Activated CD4-positive, alpha-beta memory T cell treated with anti-CD3 and anti-CD28 coated beads, Interleukin-2, amount 10 ng/mL, durations not matched to agents 7 days and 5 days (primary cell): Measurements from ENCODE around the gene CEACAM3. TPM values are rescaled to one million over a fixed set of nuclear protein-coding genes. Genes with fewer than 3 reads are reported as not detected.

Source experiments
- CTCF ChIA-PET: fragments of 350-600 bp; sonication (Branson Sonifier 250); formaldehyde crosslinking; loops from one replicate; lab custom pipeline; 2021; ENCODE audit warnings: antibody characterized with exemption, inconsistent platforms; lab: Charles Lee
- POLR2A ChIA-PET: fragments of 350-600 bp; sonication (Branson Sonifier 250); formaldehyde crosslinking; loops from one replicate; lab custom pipeline; 2021; ENCODE audit warnings: antibody characterized with exemption; lab: Charles Lee
- DNase-seq: peaks from one replicate; pipeline ENCODE4 v3.0.0-alpha.2; 2020
- H3K27ac Mint-ChIP-seq: one replicate; pipeline ENCODE4 v1.8.0; 2021; ENCODE audit warnings: mild to moderate bottlenecking, mixed read lengths
- H3K27me3 Mint-ChIP-seq: one replicate; pipeline ENCODE4 v1.8.0; 2021; ENCODE audit warnings: mixed read lengths
- H3K36me3 Mint-ChIP-seq: one replicate; pipeline ENCODE4 v1.8.0; 2021; ENCODE audit warnings: low read depth, mixed read lengths
- H3K4me1 Mint-ChIP-seq: one replicate; pipeline ENCODE4 v1.8.0; 2021; ENCODE audit warnings: mixed read lengths
- H3K4me3 Mint-ChIP-seq: one replicate; pipeline ENCODE4 v1.8.0; 2021; ENCODE audit warnings: mild to moderate bottlenecking, mixed read lengths
- H3K9me3 Mint-ChIP-seq: one replicate; pipeline ENCODE4 v1.8.0; 2021; ENCODE audit warnings: mixed read lengths
- total RNA-seq, 2 experiments: library from RNA; stranded (reverse); gene quantifications; one replicate each; pipeline ENCODE4 v1.2.3, GENCODE V29; 2021

The CEACAM3 gene
- total RNA-seq, 2 experiments from 2014 or later = not detected

- CTCF ChIA-PET = no interaction called here
- POLR2A ChIA-PET = no interaction called here
- no peak overlapping the region for H3K4me3 Mint-ChIP-seq
Measured at GRCh38 chr19:41796901-41797300, 514 bp downstream of the CEACAM3 start.

GRCh38 chr19:41799444-41800000, 3.1 kb downstream of the CEACAM3 start:
- Mint-ChIP-seq H3K27ac (no peak overlapping the region), H3K4me1 (peaks cover 13% of the 10 kb centered on the region), H3K9me3 (no peaks in the 10 kb centered on the region), H3K36me3 (no peaks in the 10 kb centered on the region), H3K4me3 (no peak overlapping the region), H3K27me3 (peaks cover 9% of the 10 kb centered on the region)
- POLR2A ChIA-PET = no interaction called here
- no peak for DNase-seq
- CTCF ChIA-PET = interaction anchor here (1.7 kb wide), 1 partner anchor 46 kb away, joined by 8 read pairs; no protein-coding TSS in a partner anchor

More at GRCh38 chr19:41796901-41797300, 514 bp downstream of the CEACAM3 start:
- Mint-ChIP-seq H3K27me3 (peaks cover 28% of the 10 kb centered on the region), H3K9me3 (no peaks in the 10 kb centered on the region), H3K36me3 (no peaks in the 10 kb centered on the region), H3K4me1 (peaks cover under 1% of the 10 kb centered on the region), H3K27ac (no peak overlapping the region)
- DNase-seq = no peak

- Mint-ChIP-seq H3K27ac (no peak overlapping the region), H3K27me3 (peaks cover 7% of the 10 kb centered on the region), H3K4me1 (peaks cover 15% of the 10 kb centered on the region), H3K9me3 (no peaks in the 10 kb centered on the region), H3K4me3 (no peak overlapping the region), H3K36me3 (no peaks in the 10 kb centered on the region)
- CTCF ChIA-PET = interaction anchor here (1.7 to 1.9 kb wide), 2 partner anchors 8 to 48 kb away, joined by 7 to 8 read pairs; no protein-coding TSS in a partner anchor
- no peak for DNase-seq
- POLR2A ChIA-PET = no interaction called here
Measured at GRCh38 chr19:41801031-41801430, 4.6 kb downstream of the CEACAM3 start.

GRCh38 chr19:41801792-41802211, 5.4 kb downstream of the CEACAM3 start:
- no peak overlapping the region for H3K27ac Mint-ChIP-seq
- no peaks in the 10 kb centered on the region for H3K36me3 Mint-ChIP-seq
- peaks cover 4% of the 10 kb centered on the region for H3K27me3 Mint-ChIP-seq
- DNase-seq = no peak
- peaks cover 15% of the 10 kb centered on the region for H3K4me1 Mint-ChIP-seq
- POLR2A ChIA-PET = no interaction called here
- H3K9me3 Mint-ChIP-seq = no peaks in the 10 kb centered on the region
- CTCF ChIA-PET = interaction anchor here (0.7 to 1.9 kb wide), 2 partner anchors 9 to 49 kb away, joined by 3 to 7 read pairs; no protein-coding TSS in a partner anchor
- H3K4me3 Mint-ChIP-seq = no peak overlapping the region

GRCh38 chr19:41802770-41803169, 6.4 kb downstream of the CEACAM3 start:
- POLR2A ChIA-PET = interaction anchor here (0.7 kb wide), 1 partner anchor 17 kb away, joined by 3 read pairs; no protein-coding TSS in a partner anchor
- Mint-ChIP-seq H3K4me1 (peaks cover 15% of the 10 kb centered on the region), H3K4me3 (no peak overlapping the region), H3K9me3 (no peaks in the 10 kb centered on the region), H3K27me3 (peaks cover 6% of the 10 kb centered on the region), H3K27ac (no peak overlapping the region), H3K36me3 (no peaks in the 10 kb centered on the region)
- no peak for DNase-seq
- CTCF ChIA-PET = interaction anchor here (0.7 to 2.2 kb wide), 3 partner anchors 10 to 50 kb away, joined by 3 to 8 read pairs (median 7); no protein-coding TSS in a partner anchor

- ChIA-PET POLR2A (no interaction called here), CTCF (interaction anchor here (1.0 to 2.2 kb wide), 2 partner anchors 11 to 32 kb away, joined by 3 to 8 read pairs; no protein-coding TSS in a partner anchor)
- Mint-ChIP-seq H3K27me3 (peaks cover 7% of the 10 kb centered on the region), H3K27ac (no peak overlapping the region), H3K4me3 (no peak overlapping the region), H3K9me3 (no peaks in the 10 kb centered on the region), H3K4me1 (peaks cover 15% of the 10 kb centered on the region), H3K36me3 (no peaks in the 10 kb centered on the region)
- DNase-seq = no peak
Measured at GRCh38 chr19:41804336-41804735, 7.9 kb downstream of the CEACAM3 start.

GRCh38 chr19:41807176-41807575, 10.8 kb downstream of the CEACAM3 start:
- Mint-ChIP-seq H3K9me3 (no peaks in the 10 kb centered on the region), H3K27me3 (peaks cover 7% of the 10 kb centered on the region), H3K4me1 (peaks cover 12% of the 10 kb centered on the region), H3K4me3 (no peak overlapping the region), H3K27ac (no peak overlapping the region), H3K36me3 (no peaks in the 10 kb centered on the region)
- ChIA-PET CTCF (no interaction called here), POLR2A (no interaction called here)
- no peak for DNase-seq

GRCh38 chr19:41808663-41809566, 12.5 kb downstream of the CEACAM3 start:
- POLR2A ChIA-PET = no interaction called here

GRCh38 chr19:41810301-41810700, 13.9 kb downstream of the CEACAM3 start:
- H3K4me3 Mint-ChIP-seq = no peak overlapping the region
- H3K9me3 Mint-ChIP-seq = no peaks in the 10 kb centered on the region
- no peak overlapping the region for H3K27ac Mint-ChIP-seq
- no peak for DNase-seq
- CTCF ChIA-PET = interaction anchor here (1.2 kb wide), 1 partner anchor 15 kb away, joined by 3 read pairs; no protein-coding TSS in a partner anchor
- POLR2A ChIA-PET = no interaction called here
- H3K36me3 Mint-ChIP-seq = no peaks in the 10 kb centered on the region
- peaks cover 7% of the 10 kb centered on the region for H3K27me3 Mint-ChIP-seq
- H3K4me1 Mint-ChIP-seq = no peaks in the 10 kb centered on the region

More at GRCh38 chr19:41808663-41809566, 12.5 kb downstream of the CEACAM3 start:
- DNase-seq = no peak
- CTCF ChIA-PET = no interaction called here
- no peak overlapping the region for H3K27ac Mint-ChIP-seq
- H3K36me3 Mint-ChIP-seq = no peaks in the 10 kb centered on the region
- H3K27me3 Mint-ChIP-seq = peaks cover 7% of the 10 kb centered on the region
- no peak overlapping the region for H3K4me3 Mint-ChIP-seq
- H3K9me3 Mint-ChIP-seq = no peaks in the 10 kb centered on the region
- peaks cover 8% of the 10 kb centered on the region for H3K4me1 Mint-ChIP-seq

- Mint-ChIP-seq H3K9me3 (no peaks in the 10 kb centered on the region), H3K27ac (no peak overlapping the region), H3K27me3 (peaks cover 3% of the 10 kb centered on the region), H3K4me1 (no peaks in the 10 kb centered on the region), H3K4me3 (no peak overlapping the region), H3K36me3 (no peaks in the 10 kb centered on the region)
- no peak for DNase-seq
- ChIA-PET POLR2A (no interaction called here), CTCF (interaction anchor here (1.2 kb wide), 1 partner anchor 16 kb away, joined by 3 read pairs; no protein-coding TSS in a partner anchor)
Measured at GRCh38 chr19:41811036-41811435, 14.6 kb downstream of the CEACAM3 start.

- H3K27me3 Mint-ChIP-seq = peaks cover 3% of the 10 kb centered on the region
Measured at GRCh38 chr19:41811981-41812380, 15.6 kb downstream of the CEACAM3 start.

GRCh38 chr19:41813911-41814310, 17.5 kb downstream of the CEACAM3 start:
- Mint-ChIP-seq H3K27ac (no peak overlapping the region), H3K4me1 (no peaks in the 10 kb centered on the region), H3K9me3 (no peaks in the 10 kb centered on the region), H3K36me3 (no peaks in the 10 kb centered on the region), H3K27me3 (peaks cover 6% of the 10 kb centered on the region), H3K4me3 (no peak overlapping the region)
- ChIA-PET POLR2A (no interaction called here), CTCF (no interaction called here)
- DNase-seq = no peak

More at GRCh38 chr19:41811981-41812380, 15.6 kb downstream of the CEACAM3 start:
- no peak for DNase-seq
- no peak overlapping the region for H3K27ac Mint-ChIP-seq
- H3K9me3 Mint-ChIP-seq = no peaks in the 10 kb centered on the region
- no peaks in the 10 kb centered on the region for H3K36me3 Mint-ChIP-seq
- H3K4me1 Mint-ChIP-seq = no peaks in the 10 kb centered on the region
- ChIA-PET CTCF (interaction anchor here (1.1 to 1.4 kb wide), 4 partner anchors 11 to 59 kb away, joined by 3 to 7 read pairs (median 4); no protein-coding TSS in a partner anchor), POLR2A (no interaction called here)
- no peak overlapping the region for H3K4me3 Mint-ChIP-seq

GRCh38 chr19:41815301-41815700, 18.9 kb downstream of the CEACAM3 start:
- no peak for DNase-seq
- Mint-ChIP-seq H3K36me3 (no peaks in the 10 kb centered on the region), H3K27ac (no peak overlapping the region), H3K27me3 (peaks cover 7% of the 10 kb centered on the region), H3K4me1 (no peaks in the 10 kb centered on the region), H3K9me3 (no peaks in the 10 kb centered on the region), H3K4me3 (no peak overlapping the region)
- ChIA-PET POLR2A (no interaction called here), CTCF (no interaction called here)
